Measurements from ENCODE around the gene WDR81.
"Not testable (repeated sequence)": the region's sequence is repeated elsewhere in the genome, so short reads cannot be mapped to it uniquely, and the experiment has no call there.

WDR81 gene

GRCh38 chr17:1735834-1736347 lies 11.4 kb downstream of the WDR81 start:
- in situ Hi-C loops (cut with HindIII; ENCODE audit: low sequenced_read_pairs) = no loop called here
- H3K4me3 ChIP-seq (ENCODE audit: low read depth, low read length) = no peak overlapping the region
- TF ChIP-seq, protein P1, sequence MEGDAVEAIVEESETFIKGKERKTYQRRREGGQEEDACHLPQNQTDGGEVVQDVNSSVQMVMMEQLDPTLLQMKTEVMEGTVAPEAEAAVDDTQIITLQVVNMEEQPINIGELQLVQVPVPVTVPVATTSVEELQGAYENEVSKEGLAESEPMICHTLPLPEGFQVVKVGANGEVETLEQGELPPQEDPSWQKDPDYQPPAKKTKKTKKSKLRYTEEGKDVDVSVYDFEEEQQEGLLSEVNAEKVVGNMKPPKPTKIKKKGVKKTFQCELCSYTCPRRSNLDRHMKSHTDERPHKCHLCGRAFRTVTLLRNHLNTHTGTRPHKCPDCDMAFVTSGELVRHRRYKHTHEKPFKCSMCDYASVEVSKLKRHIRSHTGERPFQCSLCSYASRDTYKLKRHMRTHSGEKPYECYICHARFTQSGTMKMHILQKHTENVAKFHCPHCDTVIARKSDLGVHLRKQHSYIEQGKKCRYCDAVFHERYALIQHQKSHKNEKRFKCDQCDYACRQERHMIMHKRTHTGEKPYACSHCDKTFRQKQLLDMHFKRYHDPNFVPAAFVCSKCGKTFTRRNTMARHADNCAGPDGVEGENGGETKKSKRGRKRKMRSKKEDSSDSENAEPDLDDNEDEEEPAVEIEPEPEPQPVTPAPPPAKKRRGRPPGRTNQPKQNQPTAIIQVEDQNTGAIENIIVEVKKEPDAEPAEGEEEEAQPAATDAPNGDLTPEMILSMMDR (IDR thresholded peaks at IDR 0.05; ENCODE audit: low read depth, low read length) = no peak
- DNase-seq (ENCODE audit: low read depth, low spot score) = no peak

DNA sequence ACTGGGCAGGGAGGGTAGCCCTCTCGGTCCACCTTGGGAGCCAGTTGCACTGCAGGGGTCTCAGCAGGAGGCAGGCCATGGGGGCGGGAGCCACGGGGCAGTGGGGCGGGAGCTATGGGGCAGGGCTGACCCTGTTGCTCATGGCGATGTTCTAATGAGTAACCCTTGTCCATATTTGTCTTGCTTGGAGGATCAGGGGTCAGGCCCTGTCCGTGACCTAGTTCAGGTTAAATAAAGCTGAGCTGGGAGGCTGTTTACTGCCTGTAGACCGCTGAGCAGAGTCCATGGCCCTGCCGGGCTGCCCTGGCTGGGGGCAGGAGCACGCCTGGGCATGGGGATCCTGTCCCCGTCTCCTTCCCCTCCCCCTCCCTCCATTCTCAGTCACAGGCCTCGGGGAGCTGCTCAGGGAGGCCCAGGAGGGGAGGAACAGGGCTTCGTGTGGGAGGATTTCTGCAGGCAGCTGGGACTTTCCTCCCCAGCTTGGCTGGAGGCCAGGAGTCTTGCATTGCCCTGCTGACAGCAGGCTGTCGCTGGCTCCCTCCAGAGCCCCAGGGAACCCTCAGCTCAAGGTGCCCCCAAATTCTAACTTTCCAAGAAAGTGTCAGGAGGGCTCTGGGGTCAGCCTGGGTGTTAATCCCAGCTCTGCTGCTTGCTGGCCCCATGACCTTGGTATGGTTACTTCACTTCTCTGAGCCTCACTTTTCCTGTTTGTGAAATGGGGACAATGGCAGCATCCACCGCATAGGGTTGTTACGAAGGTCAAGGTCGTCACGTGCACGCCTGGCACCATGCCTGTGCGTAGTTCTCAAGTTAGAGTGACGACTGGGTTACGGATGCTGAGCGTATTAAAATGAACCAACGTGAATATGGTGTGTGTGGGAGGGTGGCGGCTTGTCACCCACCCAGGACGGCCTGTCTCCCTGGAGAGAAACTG lies 12.1 kb downstream of the WDR81 start:
- peak; percentile 42 for DNase-seq (ENCODE audit: low read depth, low spot score)
- no peak overlapping the region for H3K4me3 ChIP-seq (ENCODE audit: low read depth, low read length)
- TF ChIP-seq, protein P1 (IDR thresholded peaks at IDR 0.05; ENCODE audit: low read depth, low read length) = no peak
- in situ Hi-C loops (cut with HindIII; ENCODE audit: low sequenced_read_pairs) = no loop called here

- in situ Hi-C loops (cut with HindIII; ENCODE audit: low sequenced_read_pairs) = no loop called here
These were observed 13.2 kb downstream of the WDR81 start for GRCh38 chr17:1737531-1738291.

DNA sequence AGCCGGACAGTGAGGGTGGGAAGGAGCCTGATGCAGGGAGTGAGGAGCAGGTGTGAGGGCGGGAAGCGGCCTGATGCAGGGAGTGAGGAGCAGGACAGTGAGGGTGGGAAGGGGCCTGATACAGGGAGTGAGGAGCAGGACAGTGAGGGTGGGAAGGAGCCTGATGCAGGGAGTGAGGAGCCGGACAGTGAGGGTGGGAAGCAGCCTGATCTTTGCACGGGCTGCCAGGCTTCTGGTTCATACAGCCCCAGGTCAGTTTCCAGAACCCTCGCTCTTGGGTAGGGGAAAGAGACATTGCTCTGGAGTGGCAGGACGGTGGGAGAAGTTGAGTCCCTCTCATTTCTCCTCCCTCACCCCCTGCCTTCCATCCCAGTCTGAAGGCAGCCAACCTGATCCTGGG lies 17.4 kb downstream of the WDR81 start:
- in situ Hi-C loops (cut with HindIII; ENCODE audit: low sequenced_read_pairs); DNase-seq (ENCODE audit: low read depth, low spot score); H3K4me3 ChIP-seq (ENCODE audit: low read depth, low read length): not testable (repeated sequence)

More at GRCh38 chr17:1737531-1738291, 13.2 kb downstream of the WDR81 start:
- no peak for DNase-seq (ENCODE audit: low read depth, low spot score)
- no peak overlapping the region for H3K4me3 ChIP-seq (ENCODE audit: low read depth, low read length)
- TF ChIP-seq, protein P1 (IDR thresholded peaks at IDR 0.05; ENCODE audit: low read depth, low read length) = no peak

DNA sequence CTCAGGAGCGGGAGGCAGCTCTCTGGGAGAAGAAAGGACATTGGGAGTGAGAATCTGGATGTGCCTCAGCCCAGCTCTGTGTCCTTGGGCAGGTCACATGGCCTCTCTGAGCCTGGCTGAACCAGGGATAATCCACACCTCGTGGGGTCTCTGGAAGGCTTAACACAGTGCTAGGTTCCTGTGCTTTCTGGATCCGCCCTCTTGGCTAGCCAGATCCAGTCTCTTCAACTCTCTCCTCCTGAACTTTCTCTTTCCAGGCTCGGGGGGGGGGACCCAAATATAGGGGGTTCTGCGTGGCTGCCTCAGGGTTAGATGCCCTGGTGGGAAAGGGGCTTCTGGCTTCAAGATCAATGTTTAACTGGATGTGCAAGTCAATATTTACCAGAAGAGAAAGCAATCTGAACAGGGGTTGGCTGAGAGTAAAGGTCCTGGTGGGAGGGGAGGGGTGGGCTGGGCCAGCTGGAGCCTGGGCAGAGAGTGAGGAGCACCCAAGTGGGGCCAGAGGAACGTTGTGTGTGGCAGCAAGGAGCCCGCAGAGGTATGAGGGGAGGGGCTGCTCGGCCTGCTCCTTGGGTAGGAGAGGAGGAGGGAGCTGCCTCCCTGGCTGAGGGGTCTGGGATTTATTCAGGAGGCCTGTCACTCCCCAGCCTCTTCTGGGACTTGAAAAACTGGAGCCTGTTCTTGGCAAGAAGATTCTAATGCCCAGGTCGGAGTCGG lies 18.0 kb downstream of the WDR81 start, which contains the start of gene SERPINF2:
SERPINF2 (plus strand) TSS at position 501 of the 717 bp plus-strand sequence. CDS start 2,125 bp downstream, outside the sequence.
- DNase-seq (ENCODE audit: low read depth, low spot score) = no peak
- in situ Hi-C loops (cut with HindIII; ENCODE audit: low sequenced_read_pairs) = no loop called here
- TF ChIP-seq, protein P1 (IDR thresholded peaks at IDR 0.05; ENCODE audit: low read depth, low read length) = no peak
- H3K4me3 ChIP-seq (ENCODE audit: low read depth, low read length) = no peak within 1 kb of the TSS

DNA sequence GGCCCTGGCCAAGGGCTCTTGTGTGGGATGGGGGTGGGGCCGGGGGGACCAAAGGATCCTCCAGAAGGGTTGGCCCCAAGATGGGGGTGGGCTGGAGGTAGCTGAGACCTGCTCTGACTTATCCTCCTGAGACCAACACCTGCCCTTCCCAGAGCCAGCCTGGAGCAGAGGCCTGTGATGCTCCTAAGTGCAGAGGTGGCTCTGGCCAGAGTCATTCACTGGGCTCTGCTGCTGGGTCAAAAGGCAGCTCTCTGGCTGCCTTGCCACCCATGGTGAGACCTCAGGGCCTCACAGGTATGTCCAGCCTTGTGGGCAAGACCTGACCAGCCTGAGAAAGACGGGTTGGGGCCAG lies 18.6 kb downstream of the WDR81 start:
- TF ChIP-seq, protein P1 (IDR thresholded peaks at IDR 0.05; ENCODE audit: low read depth, low read length) = no peak
- DNase-seq (ENCODE audit: low read depth, low spot score) = no peak
- H3K4me3 ChIP-seq (ENCODE audit: low read depth, low read length) = no peak overlapping the region
- in situ Hi-C loops (cut with HindIII; ENCODE audit: low sequenced_read_pairs) = no loop called here

All from astrocyte of the spinal cord (primary cell).